Activated effector memory CD4-positive, alpha-beta T cell treated with anti-CD3 and anti-CD28 coated beads, Interleukin-2, amount 50 U/mL, for 16 hours (primary cell): ENCODE results near the gene SH3PXD2A.

Source experiments
- DNase-seq: peaks from one replicate; pipeline ENCODE4 v3.0.0-alpha.2; 2020

Gene SH3PXD2A

DNA sequence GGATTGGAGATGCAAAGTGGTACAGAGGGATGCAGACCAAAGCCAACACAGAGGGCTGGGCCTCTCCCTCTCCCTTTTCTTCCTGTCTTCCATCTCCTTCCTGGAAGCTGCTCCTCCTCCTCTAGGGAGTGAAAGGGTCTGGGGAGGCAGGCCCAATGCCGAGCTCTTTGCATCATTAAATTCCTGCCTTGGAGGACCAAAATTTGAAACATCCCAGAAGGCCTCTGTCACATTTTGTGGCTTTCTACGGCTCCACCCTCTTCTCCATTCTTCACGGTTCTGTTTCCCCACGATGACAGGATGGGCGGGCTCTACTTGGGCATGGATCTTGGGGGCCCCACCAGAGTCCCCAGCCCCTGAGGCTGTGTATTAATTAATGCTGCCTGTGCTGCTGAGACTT is 285.5 kb downstream of the SH3PXD2A start:
- DNase-seq: no peak

DNA sequence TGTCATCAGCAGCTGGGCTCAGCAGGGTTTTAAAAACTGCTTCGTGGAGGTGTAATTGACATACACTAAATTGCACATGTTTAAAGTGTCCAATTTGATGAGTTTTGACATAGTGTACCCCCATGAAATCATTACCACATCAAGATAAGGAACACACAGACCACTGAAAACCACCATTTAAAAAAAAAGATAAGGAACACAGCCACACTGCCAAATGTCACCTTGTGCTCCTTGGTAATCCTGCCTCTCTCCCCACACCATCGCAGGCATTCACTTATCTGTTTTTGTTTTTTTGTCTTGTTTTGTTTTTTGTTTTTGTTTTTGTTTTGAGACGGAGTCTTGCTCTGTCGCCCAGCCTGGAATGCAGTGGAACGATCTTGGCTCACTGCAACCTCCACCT is 286.9 kb downstream of the SH3PXD2A start:
- no peak for DNase-seq

DNA sequence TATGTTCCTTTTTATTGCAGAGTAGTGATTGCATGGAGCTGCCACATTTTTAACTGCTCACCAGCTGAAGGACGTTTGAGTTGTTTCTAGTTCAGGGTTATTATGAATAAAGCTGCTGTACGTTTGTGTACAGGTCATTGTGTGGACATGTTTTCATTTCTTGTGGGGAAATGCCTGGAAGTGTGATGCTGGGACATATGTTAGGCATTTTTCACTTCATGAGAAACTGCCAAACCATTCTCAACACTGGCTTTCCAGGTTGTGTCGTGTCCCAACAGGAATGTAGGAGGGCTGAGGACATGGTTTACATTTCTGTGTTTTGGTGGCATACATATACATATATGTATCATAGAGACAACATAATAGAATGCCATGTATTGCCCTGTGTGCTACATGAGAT is 288.8 kb downstream of the SH3PXD2A start:
- no peak for DNase-seq

DNA sequence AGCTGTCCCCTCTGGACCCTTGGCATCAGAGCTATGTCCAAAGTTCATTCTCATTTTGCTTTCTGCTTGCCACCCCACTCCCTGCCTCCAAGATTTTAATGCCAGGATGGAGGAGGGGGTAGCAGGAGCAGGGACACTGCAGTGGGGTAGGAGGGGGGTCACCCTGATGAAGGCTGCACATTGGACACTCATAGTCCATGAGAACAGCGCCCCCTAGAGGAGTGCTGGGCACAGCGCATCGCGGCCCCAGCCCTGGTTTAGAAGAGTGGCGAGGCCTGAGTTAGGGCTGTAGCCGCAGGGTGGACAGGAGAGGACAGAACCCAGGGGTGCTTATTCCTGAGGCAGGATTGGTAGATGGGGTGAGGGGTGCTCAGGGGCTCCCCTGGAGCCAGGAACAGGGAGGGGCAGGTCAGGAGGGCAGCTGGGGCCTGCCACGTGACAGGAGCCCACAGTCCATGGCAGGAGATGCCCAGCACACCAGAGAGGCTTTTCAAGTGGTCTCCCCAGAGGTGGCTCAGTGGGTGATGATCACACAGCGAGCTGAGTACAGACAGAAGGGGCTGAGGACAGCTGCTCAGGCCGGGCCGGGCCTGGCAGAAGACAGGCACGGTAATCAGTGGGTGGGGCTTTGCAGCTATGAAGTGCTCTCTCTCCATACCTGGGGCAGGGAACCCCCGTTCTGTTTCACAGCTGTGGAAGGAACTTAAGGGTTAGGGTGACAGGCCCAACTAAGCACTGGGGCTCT is 290.4 kb downstream of the SH3PXD2A start:
- DNase-seq: peak; percentile 77

DNA sequence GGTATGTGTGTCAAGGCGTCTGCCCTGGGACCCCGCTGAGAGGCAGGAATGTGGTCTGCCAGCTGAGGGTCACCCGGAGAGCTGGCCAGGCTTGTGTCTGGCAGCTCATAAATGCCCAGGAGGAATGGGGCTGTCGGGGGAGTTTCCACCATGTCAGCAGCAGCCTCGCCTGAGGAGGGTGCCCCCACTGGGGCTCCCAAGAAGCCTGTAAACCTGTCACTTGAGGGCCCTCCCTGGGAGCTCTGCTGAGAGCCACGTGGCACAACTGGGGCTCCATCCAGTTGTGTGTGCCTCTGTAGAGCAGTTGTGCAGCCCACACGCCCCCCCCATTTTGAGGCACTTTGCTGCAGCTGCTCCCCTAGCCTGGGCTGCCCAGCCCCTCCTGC is 291.3 kb downstream of the SH3PXD2A start:
- DNase-seq: no peak

DNA sequence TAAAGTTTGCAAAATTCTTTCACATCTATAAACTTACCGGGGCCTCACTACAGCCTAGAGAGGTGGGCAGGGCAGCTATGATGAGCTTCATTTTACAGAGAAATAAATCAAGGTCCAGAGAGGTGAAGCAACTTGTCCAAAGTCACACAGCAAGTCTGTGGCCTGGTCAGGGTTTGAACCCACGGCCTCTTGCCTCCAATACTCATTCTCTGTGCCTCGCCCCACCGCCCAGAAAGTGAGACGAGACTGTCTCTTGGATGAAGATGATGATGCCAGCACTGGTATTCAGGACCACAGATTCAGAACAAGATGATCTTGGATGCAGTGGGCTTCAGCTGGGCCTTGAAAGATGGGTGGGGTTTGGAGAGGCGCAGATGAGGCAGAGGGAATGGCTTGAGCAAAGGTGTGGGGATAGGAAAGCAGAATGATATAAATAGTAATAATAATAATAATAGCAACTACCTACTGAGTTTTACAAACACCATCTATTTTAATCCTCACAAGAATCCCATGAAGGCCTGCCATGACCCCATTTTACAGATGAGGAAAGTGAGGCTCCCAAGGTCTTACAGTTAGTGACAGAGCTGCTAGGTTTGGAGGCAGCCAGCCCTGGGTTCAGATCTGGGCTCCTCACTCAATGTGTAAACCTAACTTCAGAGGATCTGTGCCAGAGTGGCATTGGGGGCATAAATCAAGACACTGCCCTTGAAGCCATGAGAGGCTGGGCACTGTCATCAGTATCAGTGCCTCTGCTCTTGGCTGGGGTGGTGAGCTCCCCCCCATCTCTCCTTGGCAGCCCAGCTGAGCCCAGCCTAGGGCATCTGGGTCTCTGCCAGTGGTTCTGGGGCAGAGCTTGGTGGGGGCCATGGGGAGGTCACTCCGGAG is 291.9 kb downstream of the SH3PXD2A start:
- DNase-seq: no peak

DNA sequence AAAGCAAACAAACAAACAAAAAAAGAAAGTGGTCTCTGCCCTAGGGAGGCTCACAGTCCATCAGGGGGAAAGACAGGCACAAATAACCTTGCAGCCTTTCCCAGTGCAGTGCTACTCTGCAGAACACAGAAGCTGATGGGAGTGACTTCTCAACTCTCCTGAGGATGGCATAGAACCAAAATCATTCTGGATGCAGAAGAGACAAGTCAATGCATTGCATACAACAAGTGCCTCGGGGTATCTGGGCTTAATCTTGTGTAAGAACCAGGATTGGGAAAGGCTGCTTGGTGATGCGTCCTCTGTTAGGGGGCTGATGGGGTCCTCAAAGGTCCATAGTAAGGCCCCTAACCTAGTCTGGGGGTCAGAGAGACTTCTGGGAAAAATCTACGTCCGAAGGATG is 293.0 kb downstream of the SH3PXD2A start:
- DNase-seq: no peak

DNA sequence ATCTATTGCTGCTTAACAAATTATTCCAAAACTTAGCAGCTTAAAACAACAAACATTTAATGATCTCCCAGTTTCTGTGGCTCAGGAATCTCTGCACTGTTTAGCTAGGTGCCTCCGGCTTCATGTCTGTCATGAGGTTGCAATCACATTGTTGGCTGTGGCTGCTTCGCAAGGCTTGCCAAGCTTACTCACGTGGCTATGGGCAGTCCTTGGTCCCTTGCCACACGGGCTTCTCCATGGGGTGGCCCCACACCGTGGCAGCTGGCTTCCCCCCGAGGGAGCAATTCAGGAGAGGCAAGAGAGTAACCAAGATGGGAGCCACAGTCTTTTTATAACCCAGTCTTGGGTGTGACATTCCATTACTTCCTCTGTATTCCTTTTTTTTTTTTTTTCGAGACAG is 294.5 kb downstream of the SH3PXD2A start:
- no peak for DNase-seq

DNA sequence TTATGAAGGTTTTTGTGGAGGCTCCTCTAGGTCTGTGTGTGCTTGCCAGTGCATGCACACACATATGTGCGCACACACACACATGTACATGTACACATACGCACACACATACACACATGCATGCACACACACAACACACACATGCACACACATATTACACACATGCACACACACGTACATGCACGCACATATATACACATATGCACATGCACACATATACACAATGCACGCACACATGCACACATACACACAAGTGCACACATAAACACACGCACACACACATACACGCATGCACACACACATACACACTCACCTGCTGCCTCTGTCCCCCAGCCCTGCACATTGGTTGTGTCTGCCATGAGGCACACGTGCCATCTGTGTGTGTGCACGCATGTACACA is 295.6 kb downstream of the SH3PXD2A start:
- DNase-seq: no peak

DNA sequence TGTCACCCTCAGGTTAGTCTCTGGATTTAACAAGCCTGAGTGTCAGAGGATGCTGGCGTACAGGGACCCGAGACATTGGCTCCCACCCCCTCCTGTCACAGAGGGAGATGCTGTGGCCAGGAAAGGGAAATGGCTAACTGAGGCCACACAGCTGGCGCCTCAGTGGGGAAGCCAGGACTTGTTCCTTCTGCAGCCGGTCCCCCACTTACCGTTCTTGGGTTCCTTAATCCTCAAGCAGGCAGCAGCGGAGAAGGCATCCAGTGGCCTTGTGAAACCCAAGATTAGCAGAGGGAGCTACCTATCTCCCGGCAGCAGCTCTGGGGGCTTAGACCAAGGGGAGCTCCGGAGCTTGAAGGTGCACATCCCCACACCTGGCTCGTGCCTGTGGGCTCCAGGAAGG is 296.5 kb downstream of the SH3PXD2A start:
- no peak for DNase-seq

DNA sequence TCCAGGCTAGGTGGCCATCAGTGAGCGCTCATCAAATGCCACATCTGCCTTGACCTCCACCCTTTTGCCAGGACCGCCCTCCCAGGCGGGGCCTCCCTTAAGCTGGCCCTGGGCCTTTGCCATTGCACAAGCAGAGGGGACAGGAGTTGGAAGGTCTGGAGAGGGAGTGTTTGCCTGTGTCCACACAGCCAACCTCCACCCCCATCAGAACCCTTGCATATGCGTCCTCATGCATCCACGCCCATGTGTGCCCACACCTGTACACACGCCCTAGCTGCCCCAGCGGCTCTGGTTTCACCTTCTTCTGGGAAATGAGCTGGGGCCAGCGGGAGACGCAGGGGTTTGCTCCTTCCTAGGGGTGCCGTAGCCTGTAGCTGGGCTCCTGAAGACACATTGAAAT is 297.9 kb downstream of the SH3PXD2A start:
- DNase-seq: no peak

DNA sequence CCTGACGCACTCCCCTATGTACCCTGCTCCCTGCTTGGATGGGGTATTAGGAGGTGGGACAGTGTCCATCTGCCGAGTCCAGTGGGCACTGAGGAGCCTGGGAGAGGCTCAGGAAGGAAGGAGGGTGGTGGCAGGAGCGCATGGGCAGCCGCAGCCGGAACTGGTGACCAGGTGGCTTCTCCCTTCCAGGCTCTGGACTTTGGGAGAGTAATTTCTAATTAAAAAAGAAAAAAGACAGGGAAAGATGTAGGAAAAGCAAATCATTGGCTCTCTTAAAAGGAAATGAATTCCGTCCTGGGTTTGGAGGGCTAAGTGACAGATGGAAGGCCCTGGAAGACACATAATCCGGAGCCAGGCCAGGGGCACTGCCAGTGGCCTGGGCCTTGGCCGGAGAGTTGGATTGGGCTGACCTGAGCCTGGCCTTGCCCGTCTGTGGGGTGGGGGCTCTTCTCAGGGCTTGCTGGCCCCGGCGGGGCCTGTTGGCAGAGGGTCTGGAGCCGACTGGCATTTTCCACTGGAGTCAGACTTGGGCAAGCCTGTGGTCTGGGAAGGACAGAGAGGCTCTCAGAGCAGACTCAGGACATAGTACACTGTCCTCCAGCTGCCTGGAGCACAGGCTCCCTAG is 298.9 kb downstream of the SH3PXD2A start:
- no peak for DNase-seq

DNA sequence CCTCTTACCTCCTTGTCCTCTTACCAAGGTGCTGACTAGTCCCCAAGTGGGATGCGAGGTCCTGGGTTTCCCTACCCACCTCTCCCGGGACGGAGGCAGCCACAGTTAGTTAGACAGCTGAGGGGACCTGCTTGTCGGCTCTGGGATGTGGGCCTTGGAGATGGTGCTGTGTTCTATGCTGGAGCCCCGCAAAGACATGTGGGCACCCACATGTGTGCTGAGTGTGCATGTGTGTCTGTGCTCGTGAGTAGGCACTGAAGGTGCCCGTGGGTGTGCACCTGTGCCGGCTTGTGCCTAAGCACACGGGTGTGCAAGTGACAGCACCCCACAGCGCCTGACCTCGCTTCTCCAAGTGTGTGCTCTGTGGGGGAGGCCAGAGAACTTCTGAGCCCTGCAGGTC is 299.7 kb downstream of the SH3PXD2A start:
- DNase-seq: no peak

DNA sequence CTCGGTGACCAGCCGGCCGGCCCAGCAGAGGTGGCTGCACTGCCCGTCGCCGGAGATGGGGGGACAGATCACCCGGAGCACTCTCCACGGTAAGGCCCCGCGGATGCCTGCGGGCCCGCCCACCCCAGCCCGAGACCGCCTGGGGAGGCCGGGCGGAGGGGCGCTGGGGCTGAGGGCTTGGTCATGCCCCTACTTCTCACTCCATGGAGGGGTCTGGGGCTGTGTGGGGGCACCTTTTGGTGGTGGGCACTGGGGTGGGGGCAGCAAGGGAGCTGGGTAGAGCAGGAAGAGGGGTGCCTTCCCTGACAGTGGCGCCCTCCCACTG is 300.1 kb downstream of the SH3PXD2A start:
- DNase-seq: no peak

DNA sequence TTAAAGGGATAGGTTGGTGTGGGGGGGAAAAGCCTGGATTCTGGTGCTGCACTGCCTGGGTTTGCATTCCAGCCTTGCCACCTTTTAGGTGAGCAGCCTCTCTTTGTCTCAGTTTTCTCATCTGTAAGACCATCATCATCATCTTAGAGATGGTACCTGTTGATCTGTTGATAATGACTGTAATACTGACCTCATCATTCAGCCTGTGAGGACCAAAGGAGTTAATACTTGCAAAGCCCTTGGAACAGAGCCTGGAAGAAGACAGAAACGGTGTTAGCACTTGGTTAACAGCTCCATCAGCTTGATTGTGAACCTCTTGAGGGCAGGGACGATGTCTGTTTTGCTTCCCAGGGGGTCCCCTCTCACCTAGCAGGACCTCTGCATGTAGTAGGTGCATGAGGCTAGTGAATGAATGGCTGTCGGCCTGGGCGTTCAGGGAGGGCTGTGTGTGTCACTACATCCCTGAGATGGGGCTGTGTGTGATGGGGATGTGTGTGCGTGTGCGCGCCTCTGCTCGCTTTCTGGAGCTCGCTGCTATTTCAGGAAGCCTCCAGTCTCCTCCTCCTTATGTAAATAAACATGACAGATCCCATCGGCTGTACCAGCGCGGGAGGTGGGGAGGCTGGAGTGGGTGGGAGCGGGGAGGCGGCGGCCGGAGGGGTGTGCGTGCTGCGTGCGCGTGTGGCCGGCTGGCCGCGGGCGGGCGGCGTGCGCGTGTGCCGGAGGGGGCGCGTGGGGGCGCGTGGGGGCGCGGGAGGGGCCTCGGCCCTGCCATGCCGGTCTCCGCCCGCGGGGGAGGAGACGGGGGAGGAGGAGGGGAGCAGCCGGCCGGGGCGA is 300.7 kb downstream of the SH3PXD2A start:
- peak; percentile 66 for DNase-seq

DNA sequence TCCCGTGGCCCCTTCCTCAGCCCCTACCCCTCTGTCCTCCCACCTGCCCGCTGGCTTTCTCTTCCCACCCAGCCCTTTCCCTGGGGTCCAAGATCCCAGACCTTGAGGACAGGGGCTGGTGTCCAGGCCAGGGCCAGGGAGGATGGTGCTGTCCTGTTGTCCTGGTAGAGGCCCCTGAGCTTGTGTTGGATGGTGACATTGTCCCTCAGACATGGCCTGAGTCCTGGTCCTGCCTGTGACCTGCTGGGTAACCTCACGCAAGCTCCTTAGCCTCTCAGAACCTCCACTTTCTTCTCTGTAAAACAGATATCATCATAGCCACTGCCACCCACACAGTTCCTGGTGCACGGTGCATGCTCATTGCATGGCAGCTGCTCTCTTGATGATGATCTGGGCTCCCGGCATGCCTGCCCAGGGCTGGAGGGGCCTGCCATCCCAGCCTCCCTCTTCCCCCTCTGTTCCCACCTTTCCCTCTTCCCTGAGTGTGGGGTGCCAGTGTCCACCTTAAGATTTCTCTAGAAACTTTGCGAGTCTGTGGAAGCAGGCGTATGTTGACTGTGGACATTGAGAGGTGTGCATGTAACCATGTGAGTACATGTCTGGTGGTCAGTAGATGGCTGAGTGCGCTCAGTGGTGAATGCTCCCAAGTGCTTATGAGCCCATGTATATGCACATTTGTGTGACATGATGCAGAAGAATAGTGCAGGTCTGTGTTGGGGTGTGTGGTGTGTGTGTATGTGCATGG is 301.5 kb downstream of the SH3PXD2A start:
- DNase-seq: peak; percentile 76

DNA sequence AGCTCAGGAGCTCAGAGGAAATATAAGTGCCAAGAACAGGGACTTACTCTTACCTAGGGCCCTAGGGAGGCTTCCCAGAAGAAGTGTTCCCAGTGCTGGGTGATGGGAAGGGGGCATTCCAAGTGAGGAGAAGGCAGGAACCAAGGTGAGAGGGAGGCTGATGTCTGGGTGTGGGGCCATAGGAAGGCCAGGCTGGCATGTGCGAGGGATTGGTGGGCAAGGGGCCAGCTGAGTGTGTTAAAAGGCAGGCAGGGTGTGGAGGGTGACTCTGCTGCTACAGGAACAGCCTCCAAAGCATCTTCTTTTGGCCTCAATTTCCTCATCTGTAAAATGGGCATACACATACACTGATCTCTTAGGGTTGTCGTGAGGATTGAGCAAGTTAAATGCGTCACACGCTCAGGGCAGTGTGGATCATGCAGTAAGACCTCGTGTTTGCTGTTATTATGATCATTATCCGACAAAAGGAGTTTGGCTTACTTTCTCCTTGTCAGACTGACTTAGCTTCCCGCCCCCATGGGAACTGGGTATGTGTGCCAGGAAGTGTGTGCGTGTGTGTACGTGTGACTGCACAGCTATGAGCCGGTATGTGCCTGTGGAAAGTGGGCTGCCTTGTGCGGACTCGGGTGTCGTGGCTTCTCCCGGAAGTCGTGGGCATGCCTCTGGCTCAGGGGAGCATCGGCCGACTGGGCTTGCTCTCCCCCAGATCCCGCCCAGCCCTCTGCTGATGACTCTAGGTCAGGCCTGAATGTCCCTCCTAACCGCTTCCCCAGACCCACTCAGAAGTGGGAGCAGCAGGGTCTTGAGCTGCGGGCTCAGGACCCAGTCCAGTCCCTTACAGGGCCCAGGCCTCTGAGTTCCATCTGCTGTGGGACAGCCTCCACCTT is 302.3 kb downstream of the SH3PXD2A start:
- no peak for DNase-seq

DNA sequence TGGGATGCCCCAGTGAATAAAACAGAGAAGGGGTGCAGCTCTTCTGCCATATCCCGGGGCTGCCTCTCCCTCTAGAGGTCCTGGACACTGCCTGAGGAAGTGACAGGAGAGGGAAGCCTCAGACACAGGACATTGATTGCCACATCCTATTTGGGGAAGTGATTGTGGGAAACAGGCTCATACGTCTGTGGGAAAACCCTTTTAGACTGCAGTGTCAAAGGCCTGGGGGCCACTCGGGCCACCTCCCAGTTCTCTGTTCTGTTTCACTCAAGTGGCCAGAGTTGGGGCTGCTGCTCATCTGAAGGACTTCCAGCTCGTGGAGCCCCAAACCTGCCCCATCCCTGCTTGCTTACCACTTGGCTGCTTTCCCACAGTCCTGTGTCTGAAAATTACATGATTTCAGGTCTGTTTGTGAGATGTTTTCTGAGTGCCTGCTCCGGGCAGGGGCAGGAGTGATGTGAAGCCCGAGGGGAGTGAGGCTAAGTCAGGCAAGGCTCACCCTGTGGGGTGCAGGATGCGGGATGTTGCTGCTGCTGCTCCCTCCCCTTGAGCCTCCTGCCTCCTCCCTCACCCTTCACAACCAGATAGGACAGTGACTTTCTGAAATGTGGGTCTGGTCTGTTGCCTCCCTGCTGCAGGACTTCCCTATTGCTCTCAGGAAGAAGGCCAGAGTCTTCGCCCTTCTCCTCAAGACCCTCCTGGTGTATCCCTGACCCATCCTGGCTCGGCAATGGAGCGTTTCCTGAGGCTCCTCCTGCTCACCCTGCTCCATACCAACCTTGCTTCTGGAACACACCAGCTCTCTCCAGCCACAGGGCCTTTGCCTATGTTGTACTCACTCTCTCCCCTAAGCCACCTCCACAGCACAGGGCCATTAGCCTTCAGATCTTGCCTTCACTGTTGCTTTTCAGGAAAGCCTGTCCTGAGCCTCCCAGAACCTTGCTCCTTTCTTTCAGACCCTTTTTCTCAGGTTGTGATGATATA is 303.5 kb downstream of the SH3PXD2A start:
- DNase-seq: peak; percentile 58

DNA sequence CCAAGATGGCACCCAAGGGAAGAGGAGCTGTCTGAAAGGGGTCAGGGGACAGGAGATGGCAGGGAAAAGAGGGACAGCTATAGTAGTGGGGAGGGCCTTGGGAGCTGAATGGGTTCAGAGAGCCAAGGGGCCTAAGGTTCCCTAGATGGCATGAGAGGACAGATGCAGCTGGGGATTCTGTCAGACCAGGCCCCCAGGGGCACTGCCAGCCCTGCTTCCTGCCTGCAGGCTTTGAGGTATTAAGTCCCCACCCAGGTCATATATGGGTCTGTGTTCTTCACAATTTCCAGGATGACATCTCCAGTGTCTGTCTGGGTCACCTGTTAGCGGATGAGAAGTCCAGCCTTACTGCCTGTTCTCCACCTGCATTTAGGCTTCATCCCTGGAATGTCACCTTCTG is 305.1 kb downstream of the SH3PXD2A start:
- no peak for DNase-seq

DNA sequence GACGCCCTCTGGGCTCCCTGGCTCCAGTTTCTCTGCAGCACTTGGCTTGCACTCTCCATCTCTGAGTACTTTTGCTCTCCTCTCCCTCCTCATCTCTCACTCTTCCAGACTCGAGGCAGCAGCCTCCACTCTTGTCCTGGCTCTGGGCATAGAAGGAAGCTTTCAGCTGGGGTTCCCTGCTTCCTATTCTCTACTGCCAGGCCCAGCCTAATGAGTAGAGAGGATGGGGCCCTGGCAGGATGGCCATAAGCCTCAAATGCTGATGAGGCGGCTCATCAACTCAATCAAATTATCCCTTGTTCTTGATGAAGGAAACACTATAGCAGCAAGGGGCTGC is 306.1 kb downstream of the SH3PXD2A start:
- DNase-seq: no peak
